Naive thymus-derived CD4-positive, alpha-beta T cell (primary cell): ENCODE results near the gene UPK3BL2. TPM values are rescaled to one million over a fixed set of nuclear protein-coding genes. Genes with fewer than 3 reads are reported as not detected.
A peak's percentile ranks its signal among the peaks of the same experiment; 100 is the strongest.
"Not testable (repeated sequence)": the region's sequence is repeated elsewhere in the genome, so short reads cannot be mapped to it uniquely, and the experiment has no call there.

Source experiments
- ATAC-seq: fragments of 150-1000 bp; cut with Tn5 transposase; 2 replicates; pipeline ENCODE4 v1.10.0; 2021; ENCODE audit warnings: mild to moderate bottlenecking, moderate library complexity
- CTCF ChIA-PET: fragments of 350-600 bp; sonication (Branson Sonifier 250); formaldehyde crosslinking; loops from one replicate; lab custom pipeline; 2021; ENCODE audit warnings: antibody characterized with exemption; lab: Charles Lee
- POLR2A ChIA-PET: fragments of 350-600 bp; sonication (Branson Sonifier 250); formaldehyde crosslinking; loops from one replicate; lab custom pipeline; 2021; ENCODE audit warnings: antibody characterized with exemption, inconsistent platforms; lab: Charles Lee
- DNase-seq, 9 donors: peaks; one replicate each; pipeline versions ENCODE4 v3.0.0 to v3.0.0-alpha.2; 2020 to 2022; ENCODE audit warnings: mixed read lengths in 1 of 9
- H3K27ac ChIP-seq: one replicate; pipeline ENCODE4 v1.7.0; 2013; ENCODE audit warnings: mild to moderate bottlenecking, low read depth, low read length, moderate library complexity
- H3K27me3 ChIP-seq, 2 donors: one replicate each; pipeline ENCODE4 v1.7.0; 2013; ENCODE audit warnings: low read length in 2 of 2, mild to moderate bottlenecking in 2 of 2, moderate library complexity in 2 of 2; ENCODE audit not compliant: control insufficient read depth in 2 of 2, insufficient read depth in 2 of 2
- H3K36me3 ChIP-seq, 3 experiments: 1 replicate in 2 of 3; 2 replicates in 1 of 3; pipeline ENCODE4 v1.7.0; 2013; ENCODE audit warnings: low read length in 3 of 3, mild to moderate bottlenecking in 3 of 3, moderate library complexity in 1 of 3; ENCODE audit not compliant: insufficient read depth in 3 of 3, control insufficient read depth in 2 of 3
- H3K4me1 ChIP-seq, 2 donors: one replicate each; pipeline ENCODE4 v1.7.0; 2013; ENCODE audit warnings: low read length in 2 of 2, mild to moderate bottlenecking in 2 of 2, moderate library complexity in 1 of 2; ENCODE audit not compliant: control insufficient read depth in 2 of 2, insufficient read depth in 2 of 2
- H3K4me3 ChIP-seq: 2 replicates; pipeline ENCODE4 v1.7.0; 2013; ENCODE audit warnings: mild to moderate bottlenecking, low read length
- H3K9me3 ChIP-seq, 3 experiments: 1 replicate in 2 of 3; 2 replicates in 1 of 3; pipeline ENCODE4 v1.7.0; 2013; ENCODE audit warnings: low read length in 3 of 3; ENCODE audit not compliant: control insufficient read depth in 2 of 3
- H3K27ac Mint-ChIP-seq, 9 donors: one replicate each; pipeline ENCODE4 v1.8.0; 2020 to 2022; ENCODE audit warnings: mixed read lengths in 9 of 9, mild to moderate bottlenecking in 8 of 9, moderate library complexity in 5 of 9, inconsistent platforms in 2 of 9
- H3K27me3 Mint-ChIP-seq, 5 donors: one replicate each; pipeline ENCODE4 v1.8.0; 2021 to 2022; ENCODE audit warnings: mixed read lengths in 5 of 5, mild to moderate bottlenecking in 1 of 5
- H3K36me3 Mint-ChIP-seq, 5 donors: one replicate each; pipeline ENCODE4 v1.8.0; 2020 to 2022; ENCODE audit warnings: mixed read lengths in 5 of 5, mild to moderate bottlenecking in 3 of 5, inconsistent platforms in 1 of 5
- H3K4me1 Mint-ChIP-seq, 7 donors: one replicate each; pipeline ENCODE4 v1.8.0; 2020 to 2022; ENCODE audit warnings: mixed read lengths in 7 of 7, mild to moderate bottlenecking in 3 of 7, inconsistent platforms in 1 of 7
- H3K4me3 Mint-ChIP-seq, 10 donors: one replicate each; pipeline ENCODE4 v1.8.0; 2020 to 2022; ENCODE audit warnings: mild to moderate bottlenecking in 10 of 10, mixed read lengths in 10 of 10, moderate library complexity in 6 of 10, inconsistent platforms in 2 of 10
- H3K9me3 Mint-ChIP-seq, 11 donors: one replicate each; pipeline ENCODE4 v1.8.0; 2020 to 2022; ENCODE audit warnings: mixed read lengths in 11 of 11, mild to moderate bottlenecking in 4 of 11, inconsistent platforms in 1 of 11, moderate library complexity in 1 of 11
- intact Hi-C, 2 donors: fragments of 100-400 bp; cut with micrococcal nuclease; formaldehyde crosslinking; loops; one replicate each; pipeline ENCODE4 v1.15.1; 2023
- polyA plus RNA-seq, 2 donors: library from polyadenylated mRNA; unstranded; fragments of 300-500 nt; fragmentation: Illumina TruSeq; gene quantifications; one replicate each; pipeline ENCODE4 v1.2.3, GENCODE V29; 2021
- total RNA-seq, 6 experiments: library from RNA in 5 of 6; stranded (reverse) in 5 of 6; gene quantifications; 1 replicate in 5 of 6; 2 replicates in 1 of 6; pipeline ENCODE4 v1.2.3 and lab custom pipeline; 2021 to 2026

Gene UPK3BL2, protein sequence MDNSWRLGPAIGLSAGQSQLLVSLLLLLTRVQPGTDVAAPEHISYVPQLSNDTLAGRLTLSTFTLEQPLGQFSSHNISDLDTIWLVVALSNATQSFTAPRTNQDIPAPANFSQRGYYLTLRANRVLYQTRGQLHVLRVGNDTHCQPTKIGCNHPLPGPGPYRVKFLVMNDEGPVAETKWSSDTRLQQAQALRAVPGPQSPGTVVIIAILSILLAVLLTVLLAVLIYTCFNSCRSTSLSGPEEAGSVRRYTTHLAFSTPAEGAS
- total RNA-seq: 10 to 100 TPM; 22.8 to 85.3 (median 64.6) TPM
- polyA plus RNA-seq: 1 to 10 TPM; 3.4 to 6.7 TPM
- total RNA-seq (lab: John Stamatoyannopoulos, UW): not detected

DNA sequence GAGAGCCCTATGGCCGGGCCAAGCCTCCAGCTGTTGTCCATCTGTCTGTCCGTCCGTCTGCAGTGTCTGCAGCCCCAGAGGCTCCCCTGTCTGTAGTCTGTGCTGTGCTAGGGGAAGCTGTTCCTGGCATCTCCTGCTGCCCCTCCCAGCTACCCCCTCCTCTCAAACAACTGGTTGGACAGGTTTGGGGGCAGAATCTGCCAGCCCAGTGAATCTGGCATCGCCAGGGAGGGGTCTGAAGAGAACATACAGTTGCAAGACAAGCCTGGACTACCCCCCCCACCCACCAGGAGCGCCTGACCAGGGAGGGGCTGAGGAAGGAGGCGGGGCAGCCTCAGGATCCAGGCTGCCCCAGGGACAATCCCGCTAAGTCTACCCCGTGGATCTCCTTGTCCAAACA, at the start of gene UPK3BL2:
Gene UPK3BL2, minus strand, starts transcription at position 101 of the 400 bp plus-strand sequence. Its CDS starts 60 bp downstream, at position 41.
- ATAC-seq, H3K27me3 ChIP-seq, H3K9me3 Mint-ChIP-seq, CTCF ChIA-PET, H3K9me3 ChIP-seq, H3K27ac ChIP-seq, H3K27me3 Mint-ChIP-seq, H3K4me1 Mint-ChIP-seq, POLR2A ChIA-PET, DNase-seq, intact Hi-C loops, H3K36me3 ChIP-seq, H3K4me1 ChIP-seq, H3K36me3 Mint-ChIP-seq, H3K4me3 Mint-ChIP-seq, H3K4me3 ChIP-seq: not testable (repeated sequence)
- H3K27ac Mint-ChIP-seq: peak within 1 kb of the TSS in 1 of 9 donors; percentile 56

DNA sequence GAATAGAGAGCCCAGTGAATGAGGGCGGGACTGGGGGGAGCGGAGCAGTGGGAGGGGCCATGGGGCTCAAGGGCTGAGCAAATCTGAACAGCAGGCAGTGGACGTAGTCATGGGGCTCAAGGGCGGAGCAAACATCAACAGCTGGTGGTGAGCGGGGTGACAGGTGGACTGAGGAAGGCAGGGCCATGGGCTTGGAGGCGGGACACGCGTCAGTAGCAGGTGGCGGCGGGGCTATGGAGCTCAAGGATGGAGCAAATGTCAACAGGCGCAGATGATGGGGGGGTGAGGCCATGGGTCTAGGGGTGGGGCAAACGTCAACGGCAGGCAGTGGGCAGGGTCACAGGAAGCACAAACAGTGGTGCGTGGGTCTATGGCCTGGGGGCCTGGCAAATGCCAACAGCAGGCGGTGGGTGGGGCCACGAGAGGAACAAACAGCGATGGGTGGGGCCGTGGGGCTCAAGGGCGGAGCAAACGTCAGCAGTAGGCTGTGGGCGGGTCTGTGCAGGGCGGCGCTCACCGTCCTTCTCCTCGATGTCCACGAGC, 49.1 kb upstream of the UPK3BL2 start:
- H3K4me3 Mint-ChIP-seq, H3K9me3 Mint-ChIP-seq, H3K9me3 ChIP-seq, H3K4me1 ChIP-seq, H3K4me3 ChIP-seq, POLR2A ChIA-PET, H3K27me3 ChIP-seq, H3K27me3 Mint-ChIP-seq, H3K4me1 Mint-ChIP-seq, H3K36me3 Mint-ChIP-seq, H3K27ac Mint-ChIP-seq, H3K36me3 ChIP-seq, intact Hi-C loops, H3K27ac ChIP-seq, CTCF ChIA-PET: not testable (repeated sequence)
- peak; percentile 79 for ATAC-seq
- peak; percentile 23 to 67 (median 53) for DNase-seq

DNA sequence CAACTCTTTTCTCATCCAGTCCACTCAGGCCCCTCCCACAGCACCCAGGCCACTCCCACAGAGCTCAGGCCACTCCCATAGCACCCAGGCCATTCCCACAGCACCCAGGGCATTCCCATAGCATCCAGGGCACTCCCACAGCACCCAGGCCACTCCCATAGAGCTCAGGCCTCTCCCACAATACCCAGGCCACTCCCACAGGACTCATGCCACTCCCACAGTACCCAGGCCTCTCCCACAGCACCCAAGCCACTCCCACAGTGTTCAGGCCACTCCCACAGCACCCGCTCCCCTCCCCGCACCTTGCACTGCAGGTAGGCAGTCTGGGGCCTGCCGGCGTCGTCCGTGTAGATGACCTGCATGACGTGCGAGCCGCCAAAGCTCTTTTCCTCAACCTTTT, 46.4 kb upstream of the UPK3BL2 start:
- CTCF ChIA-PET, H3K9me3 Mint-ChIP-seq, H3K9me3 ChIP-seq, H3K36me3 Mint-ChIP-seq, H3K36me3 ChIP-seq, H3K27ac Mint-ChIP-seq, H3K4me3 Mint-ChIP-seq, H3K27ac ChIP-seq, H3K4me3 ChIP-seq, H3K27me3 Mint-ChIP-seq, intact Hi-C loops, H3K4me1 Mint-ChIP-seq, H3K27me3 ChIP-seq, H3K4me1 ChIP-seq, POLR2A ChIA-PET, DNase-seq: not testable (repeated sequence)
- ATAC-seq: peak; percentile 66

DNA sequence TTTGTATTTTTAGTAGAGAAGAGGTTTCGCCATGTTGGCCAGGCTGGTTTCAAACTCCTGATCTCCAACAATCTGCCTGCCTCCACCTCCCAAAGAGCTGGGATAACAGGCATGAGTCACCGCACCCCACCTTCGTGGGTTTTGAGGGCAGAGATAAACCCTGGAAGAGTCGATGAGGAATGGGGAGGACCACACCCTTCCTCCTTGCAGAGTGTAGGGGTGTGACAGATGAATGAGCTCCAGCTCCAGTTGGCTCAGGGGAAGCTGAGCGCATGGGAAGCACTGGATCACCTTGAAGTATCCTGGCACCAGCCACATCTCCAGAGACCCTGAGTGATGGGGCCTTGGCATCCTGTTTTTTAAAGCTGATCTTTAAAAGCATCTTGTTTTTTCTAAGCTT, 40.0 kb upstream of the UPK3BL2 start:
- H3K4me3 ChIP-seq, H3K9me3 Mint-ChIP-seq, H3K27me3 Mint-ChIP-seq, H3K9me3 ChIP-seq, H3K4me1 Mint-ChIP-seq, DNase-seq, H3K27ac ChIP-seq, H3K4me1 ChIP-seq, POLR2A ChIA-PET, H3K36me3 Mint-ChIP-seq, H3K36me3 ChIP-seq, CTCF ChIA-PET, ATAC-seq, H3K4me3 Mint-ChIP-seq, H3K27ac Mint-ChIP-seq, H3K27me3 ChIP-seq, intact Hi-C loops: not testable (repeated sequence)

DNA sequence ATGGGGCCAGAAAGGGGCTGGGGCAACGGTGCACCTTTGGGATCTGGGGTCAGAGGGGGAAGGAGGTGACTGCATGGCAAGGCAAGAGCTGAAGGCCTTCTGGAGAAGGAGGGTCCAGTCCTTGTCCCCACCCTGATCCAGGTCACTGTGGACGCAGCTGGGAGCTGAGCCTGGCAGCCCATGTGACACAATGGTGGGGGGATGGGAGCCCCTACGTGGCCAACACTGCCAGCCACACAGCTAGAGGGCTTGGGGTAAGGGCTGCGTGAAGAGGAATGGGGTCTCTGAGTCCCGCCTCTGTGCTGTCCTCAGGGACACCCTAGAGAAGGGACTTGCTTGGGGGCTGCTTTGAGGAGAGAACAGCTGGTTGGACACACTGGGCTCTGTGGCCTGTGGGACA, 38.2 kb upstream of the UPK3BL2 start:
- H3K27me3 Mint-ChIP-seq, H3K4me1 ChIP-seq, H3K27me3 ChIP-seq, ATAC-seq, H3K9me3 ChIP-seq, CTCF ChIA-PET, H3K36me3 ChIP-seq, H3K27ac Mint-ChIP-seq, H3K27ac ChIP-seq, H3K4me3 ChIP-seq, H3K9me3 Mint-ChIP-seq, intact Hi-C loops, DNase-seq, POLR2A ChIA-PET, H3K4me1 Mint-ChIP-seq, H3K36me3 Mint-ChIP-seq, H3K4me3 Mint-ChIP-seq: not testable (repeated sequence)

DNA sequence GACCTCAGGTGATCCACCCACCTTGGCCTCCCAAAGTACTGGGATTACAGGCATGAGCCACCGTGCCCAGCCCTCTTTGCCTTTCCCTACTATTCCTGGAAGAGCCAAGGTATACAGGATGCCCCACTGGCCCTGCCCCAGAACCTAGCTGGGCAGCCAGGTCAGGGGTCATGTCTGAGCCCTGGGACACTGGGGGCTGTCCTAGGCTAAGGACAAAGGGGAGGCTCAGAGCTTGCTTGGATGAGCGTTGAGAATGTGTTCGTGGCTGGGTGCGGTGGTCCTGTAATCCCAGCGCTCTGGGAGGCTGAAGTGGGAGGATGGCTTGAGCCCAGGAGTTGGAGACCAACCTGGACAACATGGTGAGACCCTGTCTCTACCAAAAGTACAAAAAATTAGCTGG, 35.0 kb upstream of the UPK3BL2 start:
- peak in 1 of 9 donors; percentile 22 for DNase-seq
- H3K36me3 Mint-ChIP-seq, H3K4me3 ChIP-seq, H3K27ac Mint-ChIP-seq, POLR2A ChIA-PET, H3K27ac ChIP-seq, H3K4me1 ChIP-seq, H3K9me3 ChIP-seq, H3K4me3 Mint-ChIP-seq, H3K36me3 ChIP-seq, intact Hi-C loops, H3K9me3 Mint-ChIP-seq, CTCF ChIA-PET, H3K27me3 Mint-ChIP-seq, H3K27me3 ChIP-seq, H3K4me1 Mint-ChIP-seq: not testable (repeated sequence)
- ATAC-seq: peak; percentile 30
